Body of pancreas (tissue), 4 donors: Measurements from ENCODE around the gene C2orf72. TPM values are rescaled to one million over a fixed set of nuclear protein-coding genes. Genes with fewer than 3 reads are reported as not detected.

Source experiments
- ATAC-seq: fragments of 150-250 bp; one replicate; pipeline ENCODE4 v1.9.1; 2016
- DNase-seq, 4 donors: peaks; one replicate each; pipeline ENCODE4 v3.0.0-alpha.2; 2019
- H3K27ac ChIP-seq, 4 donors: fragments of 200-600 bp; sonication (generic); 1 replicate in 3 of 4; 2 replicates in 1 of 4; pipeline versions ENCODE4 v1.5.1 to v1.6.1; 2016 to 2019; ENCODE audit warnings: mild to moderate bottlenecking in 1 of 4, mixed read lengths in 1 of 4, moderate library complexity in 1 of 4
- H3K27me3 ChIP-seq, 2 donors: fragments of 200-600 bp; sonication (generic); one replicate each; pipeline ENCODE4 v1.6.0; 2016; ENCODE audit warnings: mild to moderate bottlenecking in 1 of 2
- H3K36me3 ChIP-seq, 2 donors: fragments of 200-600 bp; sonication (generic); replicated peaks in 1 of 2; 2 replicates each; pipeline ENCODE4 v1.5.1; 2016; ENCODE audit warnings: low read depth in 2 of 2; ENCODE audit not compliant: insufficient read depth in 1 of 2
- H3K4me1 ChIP-seq: fragments of 200-600 bp; sonication (generic); one replicate; pipeline ENCODE4 v1.6.0; 2016
- H3K4me3 ChIP-seq, 2 donors: fragments of 200-600 bp; sonication (generic); 1 replicate in 1 of 2; 2 replicates in 1 of 2; pipeline ENCODE4 v1.5.1; 2016 to 2019
- H3K9me3 ChIP-seq, 3 donors: fragments of 200-600 bp; sonication (generic); 1 replicate in 2 of 3; 2 replicates in 1 of 3; pipeline ENCODE4 v1.5.1; 2016
- CTCF ChIP-seq, 7 experiments: fragments of 450-650 bp in 4 of 7; fragments of 200-600 bp in 3 of 7; sonication (generic) in 3 of 7; IDR thresholded peaks; one replicate each; pipeline ENCODE4 v1.5.1; 2016 to 2019; ENCODE audit warnings: antibody characterized with exemption in 7 of 7
- POLR2A ChIP-seq, 3 donors: fragments of 450-650 bp; IDR thresholded peaks; one replicate each; pipeline ENCODE4 v1.6.1; 2016; ENCODE audit warnings: antibody characterized with exemption in 3 of 3, mild to moderate bottlenecking in 2 of 3
- WGBS, 2 donors: methylation state at CpG; one replicate each; pipeline ENCODE4 v1.1.5; 2017; 5-methylcytosine and 5-hydroxymethylcytosine counted together
- intact Hi-C: fragments of 100-400 bp; cut with DNase I; formaldehyde crosslinking; loops from one replicate; pipeline ENCODE4 v1.15.1; 2023
- total RNA-seq, 2 donors: library from RNA; depleted of rRNA; stranded (reverse); fragments of >200 nt; gene quantifications; one replicate each; pipeline ENCODE4 v1.1.0, GENCODE V29; 2016

C2orf72 gene
- total RNA-seq, 2 donors from 2014 or later, result 14.5 to 52.1 TPM

GRCh38 chr2:231094736-231095346 is 57.5 kb downstream of the C2orf72 start:
- Histone ChIP-seq H3K27me3 (no peaks in the 10 kb centered on the region), H3K4me1 (no peaks in the 10 kb centered on the region), H3K36me3 (peaks cover 0 to 1% of the 10 kb centered on the region in 2 donors), H3K9me3 (peaks cover 0 to 12% (median 0%) of the 10 kb centered on the region in 3 donors), H3K27ac (no peak overlapping the region), H3K4me3 (no peak overlapping the region)
- intact Hi-C loops, result no loop called here
- DNase-seq (no peak), ATAC-seq (no peak)
- TF ChIP-seq POLR2A (IDR thresholded peaks at IDR 0.05), result no peak
- TF ChIP-seq CTCF (IDR thresholded peaks at IDR 0.05), result no peak
- 63 to 71% methylated on average over 4 of the region's 4 CpGs for WGBS, 2 donors

Other genes starting within 250 kb of the C2orf72 start
- gene ITM2C, start 172.6 kb upstream of the C2orf72 start, total RNA-seq, result 10 to 100 TPM; 32.9 to 43.8 TPM
- not detected for gene GPR55, start 112.3 kb upstream of the C2orf72 start, total RNA-seq
- not detected for gene SPATA3, start 41.4 kb upstream of the C2orf72 start, total RNA-seq
- 10 to 100 TPM; 20.5 to 27.4 TPM for gene PSMD1, start 19.3 kb downstream of the C2orf72 start, total RNA-seq
- gene HTR2B, start 87.5 kb downstream of the C2orf72 start, total RNA-seq, result not detected
- gene ARMC9, start 161.1 kb downstream of the C2orf72 start, total RNA-seq, result 10 to 100 TPM in 1 of 2 donors, 1 to 10 TPM in 1; 6.9 to 10.1 TPM